Head of caudate nucleus (tissue), 42 donors: ENCODE measurements around the gene CDC16.
A peak's percentile ranks its signal among the peaks of the same experiment; 100 is the strongest.

ENCODE experiments used
- DNase-seq, 42 donors: peaks; one replicate each; pipeline versions ENCODE4 v3.0.0 to v3.0.0-alpha.2; 2020 to 2021; ENCODE audit warnings: mixed read lengths in 7 of 42
- intact Hi-C: fragments of 100-400 bp; cut with DNase I; formaldehyde crosslinking; loops from one replicate; pipeline ENCODE4 v1.15.0; 2022

Gene CDC16

DNA sequence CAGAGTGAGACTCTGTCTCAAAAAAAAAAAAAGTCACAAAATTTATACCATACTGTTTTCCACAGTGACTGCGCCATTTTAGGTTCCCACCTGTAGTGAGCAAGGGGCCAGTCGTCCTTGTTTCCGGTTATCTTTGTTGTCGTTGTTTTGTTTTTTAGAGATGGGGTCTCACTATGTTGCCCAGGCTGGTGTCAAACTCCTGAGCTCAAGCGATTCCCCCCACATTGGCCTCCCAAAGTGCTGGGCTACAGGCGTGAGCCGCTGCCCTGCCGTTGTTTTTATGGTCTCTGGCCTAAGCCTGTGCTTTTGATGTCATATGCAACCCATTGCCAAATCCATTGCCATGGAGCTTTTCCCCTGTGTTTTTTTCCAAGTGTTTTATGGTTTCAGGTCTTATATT is 50.0 kb downstream of the CDC16 start:
- no peak for DNase-seq
- intact Hi-C loops: no loop called here

GRCh38 chr13:114285166-114285808 is 50.6 kb downstream of the CDC16 start:
- DNase-seq: no peak
- intact Hi-C loops: no loop called here

DNA sequence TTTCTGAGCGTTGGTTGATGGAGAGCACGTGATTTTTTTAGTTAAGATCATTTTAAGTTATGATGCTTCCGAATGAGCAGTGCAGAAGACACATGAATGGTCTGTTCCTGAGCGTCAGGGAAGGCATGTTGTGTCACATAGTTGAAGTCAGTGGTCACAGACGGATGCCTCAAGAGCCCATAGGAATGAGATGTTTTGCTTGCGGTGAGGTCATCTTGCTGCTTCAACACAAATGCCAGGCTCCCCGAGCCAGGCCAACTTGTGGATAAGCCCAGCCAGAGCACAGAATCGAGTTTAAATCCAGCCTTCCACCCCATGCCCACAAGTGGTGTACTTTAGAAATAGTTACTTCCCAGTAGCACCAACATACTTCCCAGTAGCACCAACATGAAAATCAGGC is 52.1 kb downstream of the CDC16 start:
- intact Hi-C loops: no loop called here
- DNase-seq: no peak

GRCh38 chr13:114288157-114288591 is 53.5 kb downstream of the CDC16 start:
- DNase-seq: no peak
- intact Hi-C loops: no loop called here

DNA sequence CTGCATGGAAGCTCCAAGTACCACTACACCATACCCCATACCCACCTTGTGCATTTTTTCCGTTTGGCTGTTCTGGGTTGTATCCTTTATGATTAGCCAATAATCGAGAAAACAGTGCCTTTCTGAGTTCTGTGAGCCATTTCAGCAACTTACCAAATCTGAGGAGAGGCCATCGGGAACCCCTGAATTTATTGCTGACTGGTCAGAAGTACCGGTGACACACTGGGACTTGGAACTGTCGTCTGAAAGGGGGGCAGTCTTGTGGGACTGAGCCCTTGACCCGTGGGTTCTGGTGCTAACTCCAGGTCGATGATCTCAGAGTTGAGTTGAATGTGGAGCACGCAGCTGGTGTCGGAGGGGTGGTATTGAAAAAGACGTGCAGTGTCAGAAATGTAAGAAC is 61.8 kb downstream of the CDC16 start:
- intact Hi-C loops: no loop called here
- no peak for DNase-seq

DNA sequence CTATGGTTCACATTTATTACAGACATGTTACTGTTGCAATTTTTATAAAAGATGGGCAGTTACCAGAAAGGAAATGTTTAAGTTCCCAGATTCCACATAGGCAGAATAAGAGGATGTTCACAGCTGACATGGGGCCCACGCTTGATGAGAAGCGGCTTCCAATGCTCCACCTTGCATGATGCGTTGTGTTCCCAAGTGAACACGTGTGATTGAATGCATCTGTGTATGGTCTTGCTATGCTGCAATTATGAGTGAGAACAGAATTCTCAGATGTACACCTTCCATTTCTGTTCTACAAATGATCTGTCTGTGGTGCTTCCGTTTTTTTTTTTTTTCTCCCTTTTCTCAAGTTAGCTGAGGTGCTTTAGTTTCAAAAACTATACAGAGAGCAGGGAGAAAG is 62.2 kb downstream of the CDC16 start:
- intact Hi-C loops: no loop called here
- no peak for DNase-seq

GRCh38 chr13:114298866-114299265 is 64.2 kb downstream of the CDC16 start:
- intact Hi-C loops: no loop called here
- no peak for DNase-seq

DNA sequence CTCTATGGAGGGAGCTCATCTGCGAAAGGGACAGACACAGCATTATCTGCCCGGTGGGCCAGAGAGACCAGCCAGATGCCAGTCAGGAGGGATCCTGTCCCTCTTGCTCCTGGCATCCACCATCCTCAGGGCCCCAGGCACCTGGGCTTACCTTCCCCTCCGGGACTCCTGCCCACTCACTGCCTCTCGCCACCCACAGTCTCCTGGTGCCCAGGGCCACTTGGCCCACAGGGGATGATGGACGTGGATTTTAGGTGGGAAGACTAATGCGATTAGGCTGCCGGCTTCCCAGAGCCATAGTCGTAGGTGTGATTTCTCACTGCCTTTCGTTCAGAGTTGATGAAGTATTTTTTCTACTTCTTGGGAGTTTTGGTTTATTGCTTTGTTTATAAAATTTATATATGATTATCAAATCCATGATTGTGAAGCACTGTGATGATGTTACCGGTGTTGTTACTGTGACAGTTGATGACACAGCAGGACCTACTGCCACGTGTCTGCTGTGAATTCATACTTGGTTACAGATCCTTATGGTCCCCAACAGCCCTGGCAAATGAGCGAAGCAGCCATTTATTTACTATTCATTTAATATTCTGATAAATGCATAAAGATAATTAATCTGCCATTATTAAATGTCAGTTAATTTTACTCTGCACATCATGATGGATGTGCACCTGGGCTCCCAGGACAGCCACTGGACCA is 65.1 kb downstream of the CDC16 start:
- DNase-seq: no peak
- intact Hi-C loops: no loop called here

GRCh38 chr13:114303700-114304327 is 69.1 kb downstream of the CDC16 start:
- intact Hi-C loops: no loop called here
- DNase-seq: peak in 10 of 42 donors; percentile 4 to 51 (median 25)

DNA sequence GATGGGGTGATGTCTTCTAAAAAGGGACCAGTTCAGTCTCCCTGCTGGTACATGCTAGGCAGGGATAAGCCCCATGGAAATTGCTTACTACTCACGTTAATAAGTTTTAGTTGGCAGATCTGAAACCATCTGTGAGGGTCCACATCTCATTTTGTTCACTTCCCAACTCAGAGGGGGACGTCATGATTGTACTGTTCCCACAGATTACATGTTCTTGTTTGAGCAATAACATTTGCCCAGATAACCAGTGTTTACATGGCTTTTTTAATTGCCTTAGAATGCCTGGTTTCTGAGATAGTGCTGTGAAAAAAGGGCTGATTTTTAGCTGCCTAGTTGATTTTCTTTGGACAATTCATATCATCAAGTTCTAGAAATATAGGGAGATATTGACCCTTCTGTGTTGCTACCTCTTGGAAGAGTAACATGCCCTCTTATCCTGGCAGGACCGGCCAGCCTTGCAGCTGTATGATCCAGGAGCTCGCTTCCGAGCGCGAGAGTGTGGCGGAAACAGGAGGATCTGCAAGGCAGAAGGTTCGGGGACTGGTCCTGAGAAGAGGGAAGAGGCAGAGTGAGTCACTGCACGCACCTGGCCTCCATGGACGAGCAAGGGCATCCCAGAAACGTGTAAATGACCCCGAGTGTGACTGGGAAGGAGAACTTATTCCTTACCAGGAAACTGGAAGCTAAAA is 69.8 kb downstream of the CDC16 start:
- intact Hi-C loops: no loop called here
- DNase-seq: no peak

DNA sequence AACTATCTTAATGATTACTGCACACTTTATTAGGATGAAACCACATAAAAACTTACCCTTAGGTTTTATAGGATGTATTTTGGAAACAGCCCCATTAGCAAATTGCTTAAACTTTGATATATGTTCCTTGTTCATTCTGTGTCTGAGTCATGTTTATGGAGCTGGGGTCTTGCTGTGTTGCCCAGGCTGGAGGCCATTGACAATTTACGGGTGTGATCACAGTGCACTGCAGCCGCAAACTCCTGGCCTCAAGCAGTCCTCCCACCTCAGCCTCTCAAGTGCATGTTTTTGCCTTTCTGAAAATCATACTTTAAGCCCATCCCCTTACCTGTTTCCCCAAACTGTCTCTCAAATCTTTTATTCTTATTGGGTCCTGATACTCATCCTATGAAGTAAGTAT is 74.4 kb downstream of the CDC16 start:
- intact Hi-C loops: no loop called here
- DNase-seq: no peak

DNA sequence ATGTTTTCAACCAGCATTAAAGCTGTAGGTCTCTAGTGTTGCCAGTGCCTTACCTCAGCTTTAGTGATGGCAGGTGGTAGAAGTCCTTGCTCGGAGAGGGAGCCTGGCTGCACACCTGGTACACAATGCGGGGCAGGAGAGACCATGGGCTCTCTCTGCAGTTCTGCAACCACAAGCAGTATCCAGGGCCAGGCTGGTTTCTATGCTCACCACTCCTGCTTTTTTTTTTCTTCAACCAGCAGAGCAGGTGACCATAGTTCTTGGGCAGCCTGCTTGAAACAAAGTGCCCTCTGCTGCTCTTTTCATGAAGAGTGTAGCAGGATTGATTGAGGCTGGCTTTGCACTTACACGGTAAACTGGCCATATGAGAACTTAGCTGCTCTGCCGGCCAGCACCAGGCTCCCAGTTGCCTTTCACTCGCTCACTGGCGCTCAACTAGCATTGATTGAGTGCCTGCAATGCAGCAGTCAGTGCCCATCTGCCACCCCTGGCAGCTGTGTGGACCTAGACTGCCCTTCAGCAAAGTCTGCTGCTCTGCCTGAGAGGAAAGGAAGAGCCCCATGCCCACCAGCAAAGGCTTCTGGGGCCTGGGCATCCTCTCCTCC is 75.2 kb downstream of the CDC16 start:
- DNase-seq: no peak
- intact Hi-C loops: no loop called here

DNA sequence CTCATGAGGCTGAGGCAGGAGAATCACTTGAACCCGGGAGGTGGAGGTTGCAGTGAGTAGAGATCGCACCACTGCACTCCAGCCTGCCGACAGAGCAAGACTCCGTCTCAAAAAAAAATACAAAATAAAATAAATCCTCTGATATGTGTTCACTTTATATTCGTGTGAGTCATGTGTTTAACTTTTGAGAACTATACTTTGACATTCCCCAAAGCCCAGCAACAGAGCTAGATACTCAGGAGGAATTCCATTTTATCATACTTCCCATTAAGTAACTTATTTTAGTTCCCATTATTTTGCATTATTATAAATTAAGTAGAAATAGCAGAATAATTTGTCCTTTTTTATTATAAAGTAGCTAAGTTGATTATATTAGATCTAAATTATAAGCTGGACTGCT is 76.3 kb downstream of the CDC16 start:
- no peak for DNase-seq
- intact Hi-C loops: no loop called here

- no peak for DNase-seq
- intact Hi-C loops: no loop called here
Observed at GRCh38 chr13:114311387-114311786, 76.7 kb downstream of the CDC16 start.

GRCh38 chr13:114311908-114312307 is 77.2 kb downstream of the CDC16 start:
- intact Hi-C loops: no loop called here
- DNase-seq: no peak

DNA sequence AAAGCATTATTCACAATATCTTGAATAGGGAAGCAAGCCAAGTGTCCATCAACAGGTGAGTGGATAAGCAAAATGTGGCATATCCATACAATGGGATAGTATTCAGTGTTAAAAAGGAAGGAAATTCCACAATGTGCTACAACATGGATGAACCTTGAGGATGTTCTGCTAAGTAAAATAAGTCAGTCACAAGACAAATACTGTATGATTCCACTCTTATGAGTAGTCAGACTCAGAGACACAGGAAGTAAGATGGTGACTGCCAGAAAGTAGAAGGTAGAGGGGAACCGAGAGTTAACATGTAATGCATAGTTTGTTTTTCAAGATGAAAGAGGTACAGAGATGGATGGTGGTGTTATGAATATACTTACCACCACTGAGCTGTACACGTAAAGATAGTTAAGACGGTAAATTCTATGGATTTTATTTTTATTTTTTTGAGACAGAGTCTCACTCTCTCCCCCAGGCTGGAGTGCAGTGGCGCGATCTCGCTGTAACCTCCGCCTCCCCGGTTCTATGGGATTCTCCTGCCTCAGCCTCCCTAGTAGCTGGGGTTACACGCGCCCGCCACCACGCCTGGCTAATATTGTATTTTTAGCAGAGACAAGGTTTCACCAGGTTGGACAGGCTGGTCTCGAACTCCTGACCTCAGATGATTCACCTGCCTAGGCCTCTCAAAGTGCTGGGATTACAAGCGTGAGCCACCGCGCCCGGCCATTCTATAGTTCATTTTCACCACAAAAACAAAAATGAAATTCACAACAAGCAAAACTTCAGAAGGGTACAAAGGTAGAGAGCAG is 78.6 kb downstream of the CDC16 start:
- intact Hi-C loops: no loop called here
- DNase-seq: peak in 2 of 42 donors; percentile 12 to 22

DNA sequence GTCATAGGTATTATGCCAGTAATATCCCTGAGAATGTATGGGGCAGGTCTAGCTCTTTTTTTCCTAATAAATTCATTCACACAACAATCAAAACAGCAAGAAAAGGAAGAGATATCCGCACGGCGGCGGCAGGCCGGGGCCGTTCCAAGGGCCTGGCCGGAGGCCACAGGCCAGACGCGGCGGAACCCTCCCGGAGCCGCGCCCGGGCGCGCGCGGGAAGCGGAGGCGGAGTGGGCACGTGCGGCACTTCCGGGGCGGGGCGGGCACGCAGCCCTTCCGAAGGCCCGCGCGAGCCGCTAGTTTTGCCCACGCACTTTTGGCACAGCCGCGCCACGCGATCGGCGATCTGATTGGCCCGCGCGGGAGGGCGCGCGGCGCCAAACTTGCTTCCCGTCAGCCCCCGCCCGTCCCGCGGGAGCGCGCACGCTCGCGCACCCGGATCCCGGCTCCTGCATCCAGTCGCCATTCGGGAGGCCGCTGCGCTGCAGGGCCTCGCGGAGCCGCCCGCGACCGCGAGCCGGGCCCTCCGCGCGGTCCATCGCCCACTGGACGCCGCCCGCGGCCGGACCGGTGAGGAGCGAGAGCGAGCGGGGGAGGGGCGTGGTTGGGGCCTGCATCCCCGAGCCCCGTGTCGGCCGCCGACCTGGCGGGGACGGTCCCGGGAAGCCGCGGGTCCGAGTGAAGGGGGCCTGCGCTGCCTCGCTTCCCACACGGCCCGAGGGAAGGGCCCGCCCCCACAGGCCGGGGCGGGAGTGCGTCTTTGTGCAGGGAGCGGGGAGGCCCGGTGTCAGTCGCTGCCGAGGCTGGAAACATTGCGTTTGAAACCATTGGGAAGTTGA is 79.6 kb downstream of the CDC16 start, which contains the start of gene CHAMP1:
CHAMP1 (plus strand) TSS at position 430 of the 839 bp plus-strand sequence. CDS start 9,340 bp downstream, outside the sequence.
- DNase-seq: peak; percentile 87 to 98 (median 96)
- intact Hi-C loops: loop anchor here (2.0 kb wide), 1 partner anchor 33 kb away; the partner anchor contains the start of gene UPF3A
